K562 (cell line): ENCODE data around the gene BTN3A1.

Source experiments
- CREB1 ChIP-seq, 2 experiments: sonication (generic) in 1 of 2; formaldehyde crosslinking in 1 of 2; IDR thresholded peaks; 2 replicates each; pipeline versions ENCODE4 v1.6.1 to v1.8.0; 2012 to 2022; ENCODE audit warnings: inconsistent platforms in 1 of 2, mild to moderate bottlenecking in 1 of 2, missing genetic modification reagents in 1 of 2, moderate library complexity in 1 of 2
- CREM ChIP-seq: IDR thresholded peaks from 2 replicates; pipeline ENCODE4 v1.6.1; 2014; ENCODE audit warnings: antibody characterized with exemption, low read depth
- KLF13 ChIP-seq: fragments of 450-650 bp; IDR thresholded peaks from 2 replicates; pipeline ENCODE4 v1.6.1; 2016; ENCODE audit warnings: missing genetic modification characterization, low read depth, mild to moderate bottlenecking, missing compliant biosample characterization, moderate library complexity, borderline replicate concordance
- MXI1 ChIP-seq: IDR thresholded peaks from 2 replicates; pipeline ENCODE4 v1.6.1; 2011; ENCODE audit warnings: low read depth, mild to moderate bottlenecking, improper control_type of control experiment, low read length
- NCOA2 ChIP-seq, 2 experiments: fragments of 450-650 bp; IDR thresholded peaks; 2 replicates each; pipeline ENCODE4 v1.6.1; 2018; ENCODE audit warnings: mild to moderate bottlenecking in 2 of 2, moderate library complexity in 1 of 2; ENCODE audit not compliant: partially characterized antibody in 2 of 2
- NEUROD1 ChIP-seq: fragments of 150-350 bp; IDR thresholded peaks from 2 replicates; pipeline ENCODE4 v1.6.1; 2014; ENCODE audit warnings: borderline replicate concordance, low read length, low read depth; ENCODE audit not compliant: partially characterized antibody
- SRSF7 ChIP-seq: fragments of 200-400 bp; formaldehyde crosslinking; optimal IDR thresholded peaks from 2 replicates; pipeline ENCODE3; 2017; ENCODE audit warnings: mild to moderate bottlenecking, low read depth, low read length
- TEAD4 ChIP-seq, 2 experiments: sonication (generic) in 1 of 2; formaldehyde crosslinking in 1 of 2; IDR thresholded peaks; 2 replicates each; pipeline versions ENCODE4 v1.6.1 to v1.8.0; 2012 to 2022; ENCODE audit warnings: borderline replicate concordance in 1 of 2, inconsistent platforms in 1 of 2, low read length in 1 of 2, mild to moderate bottlenecking in 1 of 2, missing genetic modification reagents in 1 of 2
- ZNF561 ChIP-seq: fragments of 450-650 bp; formaldehyde crosslinking; conservative IDR thresholded peaks from 2 replicates; pipeline ENCODE4 v1.4.0; 2020; ENCODE audit warnings: mild to moderate bottlenecking, moderate library complexity
- TF ChIP-seq, protein P1 (sequence below), 3 experiments: IDR thresholded peaks in 2 of 3; conservative IDR thresholded peaks in 1 of 3; 2 replicates each; pipeline ENCODE4 v1.5.1; 2011 to 2012; ENCODE audit warnings: low read length in 3 of 3, mild to moderate bottlenecking in 3 of 3, control low read depth in 2 of 3, improper control_type of control experiment in 1 of 3, inconsistent platforms in 1 of 3, low read depth in 1 of 3, mixed read lengths in 1 of 3, moderate library complexity in 1 of 3; ENCODE audit not compliant: insufficient read depth in 2 of 3
- TF ChIP-seq, protein P2 (sequence below): sonication (generic); formaldehyde crosslinking; IDR thresholded peaks from 2 replicates; pipeline ENCODE4 v1.8.1; 2023; ENCODE audit warnings: mild to moderate bottlenecking, missing genetic modification reagents
- TF ChIP-seq, protein P3 (sequence below), 2 experiments: fragments of 200-800 bp in 1 of 2; sonication (Bioruptor generic) in 1 of 2; sonication (generic) in 1 of 2; formaldehyde crosslinking in 1 of 2; IDR thresholded peaks in 1 of 2; conservative IDR thresholded peaks in 1 of 2; 2 replicates each; pipeline versions ENCODE4 v1.5.0 to v1.6.1; 2016 to 2020; ENCODE audit warnings: missing compliant biosample characterization in 1 of 2, missing genetic modification characterization in 1 of 2, missing genetic modification reagents in 1 of 2

DNA sequence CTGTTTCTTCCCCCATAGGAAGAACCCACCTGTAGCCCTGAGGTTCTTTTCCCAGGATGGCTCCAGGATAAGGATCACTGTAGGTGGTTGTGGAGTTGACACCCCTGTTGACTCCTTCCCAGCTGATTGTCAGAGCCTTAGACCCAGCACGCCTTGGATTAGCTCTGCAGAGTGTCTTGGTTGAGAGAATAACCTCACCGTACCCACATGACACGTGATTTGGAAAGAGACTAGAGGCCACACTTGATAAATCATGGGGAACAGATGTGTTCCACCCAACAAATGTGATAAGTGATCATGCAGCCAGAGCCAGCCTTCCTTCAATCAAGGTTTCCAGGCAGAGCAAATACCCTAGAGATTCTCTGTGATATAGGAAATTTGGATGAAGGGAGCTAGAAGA is 12.2 kb downstream of the BTN3A1 start:
- TF ChIP-seq, protein P1, sequence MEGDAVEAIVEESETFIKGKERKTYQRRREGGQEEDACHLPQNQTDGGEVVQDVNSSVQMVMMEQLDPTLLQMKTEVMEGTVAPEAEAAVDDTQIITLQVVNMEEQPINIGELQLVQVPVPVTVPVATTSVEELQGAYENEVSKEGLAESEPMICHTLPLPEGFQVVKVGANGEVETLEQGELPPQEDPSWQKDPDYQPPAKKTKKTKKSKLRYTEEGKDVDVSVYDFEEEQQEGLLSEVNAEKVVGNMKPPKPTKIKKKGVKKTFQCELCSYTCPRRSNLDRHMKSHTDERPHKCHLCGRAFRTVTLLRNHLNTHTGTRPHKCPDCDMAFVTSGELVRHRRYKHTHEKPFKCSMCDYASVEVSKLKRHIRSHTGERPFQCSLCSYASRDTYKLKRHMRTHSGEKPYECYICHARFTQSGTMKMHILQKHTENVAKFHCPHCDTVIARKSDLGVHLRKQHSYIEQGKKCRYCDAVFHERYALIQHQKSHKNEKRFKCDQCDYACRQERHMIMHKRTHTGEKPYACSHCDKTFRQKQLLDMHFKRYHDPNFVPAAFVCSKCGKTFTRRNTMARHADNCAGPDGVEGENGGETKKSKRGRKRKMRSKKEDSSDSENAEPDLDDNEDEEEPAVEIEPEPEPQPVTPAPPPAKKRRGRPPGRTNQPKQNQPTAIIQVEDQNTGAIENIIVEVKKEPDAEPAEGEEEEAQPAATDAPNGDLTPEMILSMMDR (IDR thresholded peaks at IDR 0.05 in 2 of 3, conservative IDR thresholded peaks at IDR 0.05 in 1 of 3; ENCODE audit: insufficient read depth in 2 of 3, low read depth in 1 of 3, low read length in 3 of 3): no peak
- TF ChIP-seq SRSF7 (no peak), NEUROD1 (no peak), NCOA2 (IDR thresholded peaks at IDR 0.05; ENCODE audit: partially characterized antibody in 2 of 2) (no peak), ZNF561 (CRISPR knock-in tag) (no peak), CREM (no peak), KLF13 (tag) (no peak), MXI1 (no peak), TEAD4 (IDR thresholded peaks at IDR 0.05; ENCODE audit: low read length) (0 out of 2 replicates have a peak, but pooled peaks have one; percentile 26), TEAD4 (CRISPR knock-in tag; IDR thresholded peaks at IDR 0.05; ENCODE audit: borderline replicate concordance) (no peak), CREB1 (IDR thresholded peaks at IDR 0.05) (no peak), CREB1 (CRISPR knock-in tag; IDR thresholded peaks at IDR 0.05) (no peak)
- TF ChIP-seq, protein P2, sequence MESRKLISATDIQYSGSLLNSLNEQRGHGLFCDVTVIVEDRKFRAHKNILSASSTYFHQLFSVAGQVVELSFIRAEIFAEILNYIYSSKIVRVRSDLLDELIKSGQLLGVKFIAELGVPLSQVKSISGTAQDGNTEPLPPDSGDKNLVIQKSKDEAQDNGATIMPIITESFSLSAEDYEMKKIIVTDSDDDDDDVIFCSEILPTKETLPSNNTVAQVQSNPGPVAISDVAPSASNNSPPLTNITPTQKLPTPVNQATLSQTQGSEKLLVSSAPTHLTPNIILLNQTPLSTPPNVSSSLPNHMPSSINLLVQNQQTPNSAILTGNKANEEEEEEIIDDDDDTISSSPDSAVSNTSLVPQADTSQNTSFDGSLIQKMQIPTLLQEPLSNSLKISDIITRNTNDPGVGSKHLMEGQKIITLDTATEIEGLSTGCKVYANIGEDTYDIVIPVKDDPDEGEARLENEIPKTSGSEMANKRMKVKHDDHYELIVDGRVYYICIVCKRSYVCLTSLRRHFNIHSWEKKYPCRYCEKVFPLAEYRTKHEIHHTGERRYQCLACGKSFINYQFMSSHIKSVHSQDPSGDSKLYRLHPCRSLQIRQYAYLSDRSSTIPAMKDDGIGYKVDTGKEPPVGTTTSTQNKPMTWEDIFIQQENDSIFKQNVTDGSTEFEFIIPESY (CRISPR knock-in tag): no peak
- TF ChIP-seq, protein P3, sequence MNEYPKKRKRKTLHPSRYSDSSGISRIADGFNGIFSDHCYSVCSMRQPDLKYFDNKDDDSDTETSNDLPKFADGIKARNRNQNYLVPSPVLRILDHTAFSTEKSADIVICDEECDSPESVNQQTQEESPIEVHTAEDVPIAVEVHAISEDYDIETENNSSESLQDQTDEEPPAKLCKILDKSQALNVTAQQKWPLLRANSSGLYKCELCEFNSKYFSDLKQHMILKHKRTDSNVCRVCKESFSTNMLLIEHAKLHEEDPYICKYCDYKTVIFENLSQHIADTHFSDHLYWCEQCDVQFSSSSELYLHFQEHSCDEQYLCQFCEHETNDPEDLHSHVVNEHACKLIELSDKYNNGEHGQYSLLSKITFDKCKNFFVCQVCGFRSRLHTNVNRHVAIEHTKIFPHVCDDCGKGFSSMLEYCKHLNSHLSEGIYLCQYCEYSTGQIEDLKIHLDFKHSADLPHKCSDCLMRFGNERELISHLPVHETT (CRISPR knock-in tag; conservative IDR thresholded peaks at IDR 0.05 in 1 of 2, IDR thresholded peaks at IDR 0.05 in 1 of 2): no peak
